H1 (cell line): ENCODE results near the gene DAB2IP. TPM values are rescaled to one million over a fixed set of nuclear protein-coding genes. Genes with fewer than 3 reads are reported as not detected.
A peak's percentile ranks its signal among the peaks of the same experiment; 100 is the strongest.

ENCODE experiments used
- CTCF ChIA-PET: fragments of 300-600 bp; sonication (Branson Sonifier 250); formaldehyde crosslinking; loops from one replicate; lab custom pipeline; 2021; ENCODE audit not compliant: partially characterized antibody; lab: Charles Lee
- POLR2A ChIA-PET: fragments of 300-600 bp; sonication (Branson Sonifier 250); formaldehyde crosslinking; loops from one replicate; lab custom pipeline; 2021; ENCODE audit warnings: inconsistent platforms; ENCODE audit not compliant: partially characterized antibody; lab: Charles Lee
- DNase-seq, 2 experiments: peaks; one replicate each; pipeline versions ENCODE4 v3.0.0 to v3.0.0-alpha.2; 2010 to 2022; ENCODE audit warnings: low spot score in 2 of 2, low read depth in 1 of 2, mixed read lengths in 1 of 2
- FAIRE-seq: peaks from 2 replicates; lab custom pipeline; 2011; peaks lifted over from hg19 to GRCh38; lab: Jason Lieb, UNC
- H2AFZ ChIP-seq: 2 replicates; pipeline ENCODE4 v1.8.1; 2012; ENCODE audit warnings: low read length, inconsistent platforms
- H2AK5ac ChIP-seq: 2 replicates; pipeline ENCODE4 v1.6.1; 2013; ENCODE audit warnings: low read depth, low read length
- H2BK120ac ChIP-seq: replicated peaks from 2 replicates; pipeline ENCODE3; 2013; ENCODE audit warnings: low read depth, low read length, inconsistent platforms
- H2BK12ac ChIP-seq: 2 replicates; pipeline ENCODE4 v1.6.1; 2013; ENCODE audit warnings: low read depth, low read length
- H2BK15ac ChIP-seq: 2 replicates; pipeline ENCODE4 v1.6.1; 2013; ENCODE audit warnings: low read length
- H2BK20ac ChIP-seq: 2 replicates; pipeline ENCODE4 v1.6.1; 2013; ENCODE audit warnings: low read length
- H2BK5ac ChIP-seq: 2 replicates; pipeline ENCODE4 v1.6.1; 2013; ENCODE audit warnings: low read depth, low read length
- H3K14ac ChIP-seq: 2 replicates; pipeline ENCODE4 v1.6.1; 2013; ENCODE audit warnings: inconsistent platforms; ENCODE audit not compliant: insufficient read length
- H3K18ac ChIP-seq: 2 replicates; pipeline ENCODE4 v1.6.1; 2013; ENCODE audit warnings: low read length; ENCODE audit errors: extremely low read depth
- H3K23ac ChIP-seq: 2 replicates; pipeline ENCODE4 v1.6.1; 2013; ENCODE audit warnings: inconsistent platforms; ENCODE audit not compliant: insufficient read length
- H3K23me2 ChIP-seq: 2 replicates; pipeline ENCODE4 v1.6.1; 2013; ENCODE audit warnings: low read depth, low read length
- H3K27ac ChIP-seq: 2 replicates; pipeline ENCODE4 v1.6.1; 2011; ENCODE audit warnings: low read depth, low read length, inconsistent platforms
- H3K27me3 ChIP-seq, 4 experiments: replicated peaks in 1 of 4; 1 replicate in 1 of 4; 2 replicates in 3 of 4; pipeline versions ENCODE4 v1.6.1 to v1.8.1; 2011 to 2013; ENCODE audit warnings: low read length in 3 of 4, mild to moderate bottlenecking in 3 of 4, inconsistent platforms in 2 of 4, mixed read lengths in 2 of 4, moderate library complexity in 1 of 4; ENCODE audit not compliant: control insufficient read depth in 3 of 4, insufficient read depth in 3 of 4; ENCODE audit errors: extremely low read depth in 1 of 4
- H3K36me3 ChIP-seq, 4 experiments: 2 replicates each; pipeline versions ENCODE4 v1.6.1 to v1.8.1; 2011 to 2013; ENCODE audit warnings: mild to moderate bottlenecking in 4 of 4, low read length in 3 of 4, moderate library complexity in 2 of 4, control low read depth in 1 of 4, inconsistent platforms in 1 of 4; ENCODE audit not compliant: insufficient read depth in 4 of 4, control insufficient read depth in 2 of 4
- H3K4ac ChIP-seq: replicated peaks from 2 replicates; pipeline ENCODE3; 2013; ENCODE audit warnings: low read length, low read depth, mixed read lengths, inconsistent platforms; ENCODE audit not compliant: insufficient read length
- H3K4me1 ChIP-seq, 4 experiments: replicated peaks in 1 of 4; 1 replicate in 1 of 4; 2 replicates in 3 of 4; pipeline versions ENCODE4 v1.6.1 to v1.8.1; 2011 to 2013; ENCODE audit warnings: low read length in 3 of 4, inconsistent platforms in 2 of 4, mixed read lengths in 1 of 4; ENCODE audit not compliant: insufficient read depth in 4 of 4, control insufficient read depth in 3 of 4
- H3K4me2 ChIP-seq, 2 experiments: 2 replicates each; pipeline versions ENCODE4 v1.6.1 to v1.8.1; 2011 to 2013; ENCODE audit warnings: low read depth in 2 of 2, low read length in 2 of 2, control low read depth in 1 of 2, inconsistent platforms in 1 of 2, mild to moderate bottlenecking in 1 of 2; ENCODE audit not compliant: insufficient read depth in 1 of 2
- H3K4me3 ChIP-seq, 4 experiments: fragments of 200-600, 300-600 bp in 1 of 4; sonication (generic), shearing (Covaris generic), sonication (Bioruptor Twin) in 1 of 4; 2 replicates each; pipeline versions ENCODE4 v1.5.1 to v1.8.1; 2011 to 2016; ENCODE audit warnings: low read length in 4 of 4, low read depth in 3 of 4, control low read depth in 2 of 4, inconsistent platforms in 2 of 4, mild to moderate bottlenecking in 2 of 4, mixed read lengths in 1 of 4, moderate library complexity in 1 of 4; ENCODE audit not compliant: insufficient read depth in 2 of 4; ENCODE audit errors: extremely low read depth in 1 of 4
- H3K56ac ChIP-seq: replicated peaks from 2 replicates; pipeline ENCODE3; 2013; ENCODE audit warnings: low read depth, mild to moderate bottlenecking, mixed read lengths, low read length, inconsistent platforms; ENCODE audit not compliant: insufficient read length
- H3K79me1 ChIP-seq: 2 replicates; pipeline ENCODE4 v1.6.1; 2013; ENCODE audit warnings: low read depth, low read length, control low read depth
- H3K79me2 ChIP-seq, 2 experiments: 2 replicates each; pipeline versions ENCODE4 v1.6.1 to v1.8.1; 2012 to 2013; ENCODE audit warnings: low read length in 2 of 2, mild to moderate bottlenecking in 2 of 2, inconsistent platforms in 1 of 2; ENCODE audit not compliant: insufficient read depth in 2 of 2, control insufficient read depth in 1 of 2
- H3K9ac ChIP-seq, 4 experiments: replicated peaks in 1 of 4; 1 replicate in 1 of 4; 2 replicates in 3 of 4; pipeline versions ENCODE4 v1.6.1 to v1.8.1; 2011 to 2013; ENCODE audit warnings: low read depth in 3 of 4, low read length in 3 of 4, control low read depth in 2 of 4, mild to moderate bottlenecking in 2 of 4, moderate library complexity in 2 of 4, inconsistent platforms in 1 of 4; ENCODE audit errors: extremely low read depth in 1 of 4
- H3K9me3 ChIP-seq, 2 experiments: 2 replicates each; pipeline versions ENCODE4 v1.6.1 to v1.8.1; 2012 to 2013; ENCODE audit warnings: mild to moderate bottlenecking in 2 of 2, moderate library complexity in 2 of 2, control low read depth in 1 of 2, inconsistent platforms in 1 of 2, low read depth in 1 of 2, low read length in 1 of 2, mixed read lengths in 1 of 2; ENCODE audit not compliant: insufficient read depth in 2 of 2
- H4K20me1 ChIP-seq, 2 experiments: replicated peaks in 1 of 2; 2 replicates each; pipeline versions ENCODE3 to v1.8.1; 2011 to 2013; ENCODE audit warnings: inconsistent platforms in 2 of 2, low read length in 2 of 2, mild to moderate bottlenecking in 1 of 2; ENCODE audit not compliant: insufficient read depth in 2 of 2, control insufficient read depth in 1 of 2
- H4K5ac ChIP-seq: 2 replicates; pipeline ENCODE4 v1.6.1; 2013; ENCODE audit warnings: low read length, low read depth, mixed read lengths, inconsistent platforms; ENCODE audit not compliant: insufficient read length
- H4K8ac ChIP-seq: 2 replicates; pipeline ENCODE4 v1.8.0; 2013; ENCODE audit warnings: mild to moderate bottlenecking, moderate library complexity, low read length, inconsistent platforms; ENCODE audit not compliant: insufficient read depth; ENCODE audit errors: extremely low read depth
- H4K91ac ChIP-seq: replicated peaks from 2 replicates; pipeline ENCODE3; 2013; ENCODE audit warnings: low read length, mixed read lengths, inconsistent platforms; ENCODE audit not compliant: insufficient read length
- POU5F1 ChIP-seq: IDR thresholded peaks from 2 replicates; pipeline ENCODE4 v1.6.1; 2011; ENCODE audit warnings: low read depth, mild to moderate bottlenecking, low read length, moderate library complexity
- RBBP5 ChIP-seq: IDR thresholded peaks from 2 replicates; pipeline ENCODE4 v1.7.1; 2012; ENCODE audit warnings: low read depth, mild to moderate bottlenecking, inconsistent platforms, low read length, moderate library complexity, borderline replicate concordance
- RNF2 ChIP-seq: fragments of 200-900, 300-1000 bp; sonication (generic); IDR thresholded peaks from 2 replicates; pipeline ENCODE4 v1.7.1; 2016; ENCODE audit warnings: borderline replicate concordance, low read depth, mild to moderate bottlenecking, antibody characterized with exemption, low read length; ENCODE audit not compliant: poor library complexity, severe bottlenecking; ENCODE audit errors: missing control alignments
- TBP ChIP-seq: IDR thresholded peaks from 2 replicates; pipeline ENCODE4 v1.6.1; 2011; ENCODE audit warnings: low read depth, low read length, improper control_type of control experiment
- WGBS, 2 experiments: shearing (Covaris generic) in 1 of 2; methylation state at CpG; one replicate each; pipeline versions ENCODE4 v1.1.6 to v1.1.7; 2013 to 2015; ENCODE audit warnings: low lambda C conversion rate in 2 of 2, mixed read lengths in 2 of 2, inconsistent platforms in 1 of 2, low coverage in 1 of 2, missing lambda C conversion rate in 1 of 2; ENCODE audit not compliant: insufficient replicate concordance in 2 of 2, insufficient coverage in 1 of 2, insufficient read length in 1 of 2; ENCODE audit errors: extremely low coverage in 1 of 2, missing lambda C conversion rate in 1 of 2; 5-methylcytosine and 5-hydroxymethylcytosine counted together
- polyA plus RNA-seq, 7 experiments: library from polyadenylated mRNA; depleted of rRNA in 3 of 7; stranded (reverse) in 5 of 7; unstranded in 2 of 7; fragments of >200 nt in 5 of 7; fragments of 200-250 nt in 2 of 7; gene quantifications; 1 replicate in 5 of 7; 2 replicates in 1 of 7; 4 replicates in 1 of 7; pipeline versions ENCODE4 v1.2.1 to v1.2.3, GENCODE V29; 2011 to 2013; ENCODE audit warnings: missing spikeins in 2 of 7, mixed read lengths in 2 of 7
- total RNA-seq: library from RNA; stranded (reverse); fragmentation: NEBNext Ultra II Directional; extraction: Animal tissue kit (Norgen Biotek cat#: 25700); gene quantifications from 2 replicates; pipeline ENCODE4 v1.2.1, GENCODE V29; 2021

The DAB2IP gene
- total and polyA plus RNA-seq, 2 of the 8 experiments (the other 6 are each of a cell fraction or from before 2014, with no cell fraction given), result 19.7 to 39.5 TPM

DNA sequence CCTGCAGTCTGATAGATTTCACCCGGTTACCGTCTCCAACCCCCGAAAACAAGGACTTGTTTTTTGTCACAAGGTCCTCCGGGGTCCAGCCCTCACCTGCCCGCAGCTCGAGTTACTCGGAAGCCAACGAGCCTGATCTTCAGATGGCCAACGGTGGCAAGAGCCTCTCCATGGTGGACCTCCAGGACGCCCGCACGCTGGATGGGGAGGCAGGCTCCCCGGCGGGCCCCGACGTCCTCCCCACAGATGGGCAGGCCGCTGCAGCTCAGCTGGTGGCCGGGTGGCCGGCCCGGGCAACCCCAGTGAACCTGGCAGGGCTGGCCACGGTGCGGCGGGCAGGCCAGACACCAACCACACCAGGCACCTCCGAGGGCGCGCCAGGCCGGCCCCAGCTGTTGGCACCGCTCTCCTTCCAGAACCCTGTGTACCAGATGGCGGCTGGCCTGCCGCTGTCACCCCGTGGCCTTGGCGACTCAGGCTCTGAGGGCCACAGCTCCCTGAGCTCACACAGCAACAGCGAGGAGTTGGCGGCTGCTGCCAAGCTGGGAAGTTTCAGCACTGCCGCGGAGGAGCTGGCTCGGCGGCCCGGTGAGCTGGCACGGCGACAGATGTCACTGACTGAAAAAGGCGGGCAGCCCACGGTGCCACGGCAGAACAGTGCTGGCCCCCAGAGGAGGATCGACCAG is 121.3 kb downstream of the DAB2IP start:
- Histone ChIP-seq H2BK20ac (no peak overlapping the region), H3K27ac (no peak overlapping the region), H3K23me2 (no peaks in the 10 kb centered on the region; the same call in 1 of the 2 replicates), H2AK5ac (no peak overlapping the region)
- no peak for FAIRE-seq
- no peak for TF ChIP-seq RBBP5
- no peak for TF ChIP-seq TBP
- no peak for TF ChIP-seq POU5F1
- no peak for TF ChIP-seq RNF2
- TF ChIP-seq, all 59 proteins: peak for 0
- ChIA-PET CTCF (interaction anchor here (1.3 kb wide), 2 partner anchors 38 to 85 kb away, joined by 4 to 5 read pairs; no protein-coding TSS in a partner anchor), POLR2A (no interaction called here)
- H3K79me2 ChIP-seq, result no peaks in the 10 kb centered on the region
- no peak overlapping the region for H3K4me2 ChIP-seq
- no peak overlapping the region for H2BK5ac ChIP-seq
- no peak overlapping the region for H3K14ac ChIP-seq
- H3K79me1 ChIP-seq, result no peaks in the 10 kb centered on the region
- no peak overlapping the region for H3K4ac ChIP-seq
- H3K18ac ChIP-seq, result no peak overlapping the region
- H3K36me3 ChIP-seq, result peaks cover 6 to 42% (median 21%) of the 10 kb centered on the region in 4 experiments; a peak in 7 of 8 replicates
- no peaks in the 10 kb centered on the region for H3K4me1 ChIP-seq
- H4K5ac ChIP-seq, result no peak overlapping the region
- no peak overlapping the region for H2BK120ac ChIP-seq
- WGBS, 2 experiments, result 91% methylated on average over 42 of the region's 45 CpGs; no CpG with 5 or more reads in 1 of the 2 experiments
- DNase-seq, result no peak
- no peak overlapping the region for H2BK12ac ChIP-seq
- no peaks in the 10 kb centered on the region for H3K27me3 ChIP-seq
- no peaks in the 10 kb centered on the region for H3K9me3 ChIP-seq
- H2AFZ ChIP-seq, result no peak overlapping the region
- peaks cover 0 to 6% of the 10 kb centered on the region in 2 experiments for H4K20me1 ChIP-seq
- no peak overlapping the region for H4K91ac ChIP-seq
- H3K23ac ChIP-seq, result no peak overlapping the region
- H3K4me3 ChIP-seq, result no peak overlapping the region
- H3K56ac ChIP-seq, result no peak overlapping the region
- no peak overlapping the region for H3K9ac ChIP-seq
- H4K8ac ChIP-seq, result 0 out of 2 replicates have a peak overlapping the region, but pooled peaks have one; percentile 25
- H2BK15ac ChIP-seq, result no peak overlapping the region
